Mucosa of descending colon (tissue), 3 donors: ENCODE results near the gene RAB35. TPM values are rescaled to one million over a fixed set of nuclear protein-coding genes. Genes with fewer than 3 reads are reported as not detected.
A peak's percentile ranks its signal among the peaks of the same experiment; 100 is the strongest.

ENCODE experiments used
- ATAC-seq: fragments of 200-7000 bp; cut with Tn5 transposase; one replicate; pipeline ENCODE4 v1.9.1; 2020; ENCODE audit warnings: mild to moderate bottlenecking, moderate library complexity
- DNase-seq, 3 donors: peaks; one replicate each; pipeline ENCODE4 v3.0.0-alpha.2; 2020
- H3K36me3 ChIP-seq: fragments of 200-600 bp; one replicate; pipeline ENCODE4 v1.8.0; 2021; ENCODE audit warnings: low read depth, mild to moderate bottlenecking
- H3K4me1 ChIP-seq: fragments of 200-600 bp; one replicate; pipeline ENCODE4 v1.8.0; 2021; ENCODE audit warnings: low read depth, mild to moderate bottlenecking
- H3K4me3 ChIP-seq: fragments of 200-600 bp; one replicate; pipeline ENCODE4 v1.8.0; 2021; ENCODE audit warnings: mild to moderate bottlenecking
- H3K9me3 ChIP-seq: fragments of 200-600 bp; one replicate; pipeline ENCODE4 v1.8.0; 2021; ENCODE audit warnings: mild to moderate bottlenecking
- CTCF ChIP-seq: fragments of 200-600 bp; IDR thresholded peaks from one replicate; pipeline ENCODE4 v1.8.0; 2022; ENCODE audit warnings: antibody characterized with exemption, mild to moderate bottlenecking
- intact Hi-C, 2 donors: fragments of 100-400 bp; cut with DNase I in 1 of 2; cut with micrococcal nuclease in 1 of 2; formaldehyde crosslinking; loops; one replicate each; pipeline versions ENCODE4 v1.11.0 to v1.11.1; 2022; cut with DNase I, micrococcal nuclease
- total RNA-seq, 3 donors: library from RNA; stranded (reverse); fragmentation: NEBNext Ultra II Directional in 2 of 3; extraction: Animal tissue kit (Norgen Biotek cat#: 25700) in 2 of 3; gene quantifications; one replicate each; pipeline versions ENCODE4 v1.2.1 to v1.2.4, GENCODE V29; 2021 to 2023
- donor health status: DM: no; HTN: no; CAD: no; lungs with moderate emphysema.
- donor health status: DM: no; HTN: no; CAD: no.
- donor health status: DM: no; HTN: yes; CAD: no.

The RAB35 gene
- total RNA-seq, 3 donors from 2014 or later: 50.1 to 56.5 (median 51.3) TPM

- DNase-seq: no peak
- ATAC-seq: no peak
- H3K9me3 ChIP-seq: no peaks in the 10 kb centered on the region
- TF ChIP-seq CTCF: no peak
- no peaks in the 10 kb centered on the region for H3K4me1 ChIP-seq
- no peaks in the 10 kb centered on the region for H3K36me3 ChIP-seq
- intact Hi-C loops: no loop called here
- H3K4me3 ChIP-seq: no peak overlapping the region
Observed at GRCh38 chr12:120061575-120062214, 54.9 kb downstream of the RAB35 start.

- intact Hi-C loops: no loop called here
- H3K4me3 ChIP-seq: no peak overlapping the region
- no peak for DNase-seq
- no peaks in the 10 kb centered on the region for H3K9me3 ChIP-seq
- ATAC-seq: no peak
- TF ChIP-seq CTCF: no peak
- no peaks in the 10 kb centered on the region for H3K36me3 ChIP-seq
- H3K4me1 ChIP-seq: no peaks in the 10 kb centered on the region
Observed at GRCh38 chr12:120060717-120061116, 55.8 kb downstream of the RAB35 start.

- DNase-seq: peak in 1 of 3 donors; percentile 10
- intact Hi-C loops: no loop called here
- TF ChIP-seq CTCF: no peak
- peak; percentile 59 for ATAC-seq
- Histone ChIP-seq H3K4me1 (no peaks in the 10 kb centered on the region), H3K36me3 (no peaks in the 10 kb centered on the region), H3K9me3 (no peaks in the 10 kb centered on the region), H3K4me3 (no peak overlapping the region)
Observed at GRCh38 chr12:120060196-120060595, 56.4 kb downstream of the RAB35 start.

- Histone ChIP-seq H3K9me3 (no peaks in the 10 kb centered on the region), H3K4me3 (no peak overlapping the region), H3K4me1 (no peaks in the 10 kb centered on the region), H3K36me3 (no peaks in the 10 kb centered on the region)
- no peak for ATAC-seq
- no peak for TF ChIP-seq CTCF
- DNase-seq: no peak
- intact Hi-C loops: no loop called here
Observed at GRCh38 chr12:120056739-120057138, 59.8 kb downstream of the RAB35 start.

GRCh38 chr12:120055231-120056000 is 61.1 kb downstream of the RAB35 start:
- no peaks in the 10 kb centered on the region for H3K36me3 ChIP-seq
- no peaks in the 10 kb centered on the region for H3K4me1 ChIP-seq
- no peak for TF ChIP-seq CTCF
- ATAC-seq: no peak
- intact Hi-C loops: no loop called here
- no peaks in the 10 kb centered on the region for H3K9me3 ChIP-seq
- H3K4me3 ChIP-seq: no peak overlapping the region
- no peak for DNase-seq
